Activated B cell treated with CpG ODN at 0.5 μM for 24 hours (primary cell): Measurements from ENCODE around the gene SPTLC3. TPM values are rescaled to one million over a fixed set of nuclear protein-coding genes. Genes with fewer than 3 reads are reported as not detected.

ENCODE experiments used
- ATAC-seq: fragments of 200-7000 bp; cut with Tn5 transposase; one replicate; pipeline ENCODE4 v1.10.0; 2021; ENCODE audit warnings: low read depth, mild to moderate bottlenecking, moderate library complexity
- CTCF ChIA-PET: fragments of 350-600 bp; sonication (Branson Sonifier 250); formaldehyde crosslinking; loops from one replicate; lab custom pipeline; 2021; ENCODE audit warnings: antibody characterized with exemption; lab: Charles Lee
- POLR2A ChIA-PET: fragments of 350-600 bp; sonication (Branson Sonifier 250); formaldehyde crosslinking; loops from one replicate; lab custom pipeline; 2021; ENCODE audit warnings: antibody characterized with exemption; lab: Charles Lee
- DNase-seq: peaks from one replicate; pipeline ENCODE4 v3.0.0; 2022
- H3K27ac Mint-ChIP-seq: one replicate; pipeline ENCODE4 v1.8.0; 2020; ENCODE audit warnings: mixed read lengths
- H3K27me3 Mint-ChIP-seq: one replicate; pipeline ENCODE4 v1.8.0; 2021; ENCODE audit warnings: mixed read lengths
- H3K36me3 Mint-ChIP-seq: one replicate; pipeline ENCODE4 v1.8.0; 2021; ENCODE audit warnings: low read depth, mixed read lengths
- H3K4me1 Mint-ChIP-seq: one replicate; pipeline ENCODE4 v1.8.0; 2021; ENCODE audit warnings: mixed read lengths
- H3K4me3 Mint-ChIP-seq: one replicate; pipeline ENCODE4 v1.8.0; 2020; ENCODE audit warnings: mild to moderate bottlenecking, mixed read lengths
- H3K9me3 Mint-ChIP-seq: one replicate; pipeline ENCODE4 v1.8.0; 2020; ENCODE audit warnings: mixed read lengths
- CTCF ChIP-seq: fragments of 200-600 bp; IDR thresholded peaks from one replicate; pipeline ENCODE4 v1.8.0; 2022; ENCODE audit warnings: antibody characterized with exemption, mild to moderate bottlenecking
- intact Hi-C: fragments of 100-400 bp; cut with micrococcal nuclease; formaldehyde crosslinking; loops from one replicate; pipeline ENCODE4 v1.15.1; 2024
- total RNA-seq: library from RNA; stranded (reverse); gene quantifications from 2 replicates; pipeline ENCODE4 v1.2.3, GENCODE V29; 2022

SPTLC3 gene
- total RNA-seq, result not detected in 2 replicates

- POLR2A ChIA-PET, result no interaction called here
- H3K27me3 Mint-ChIP-seq, result peaks cover 5% of the 10 kb centered on the region
- H3K9me3 Mint-ChIP-seq, result no peaks in the 10 kb centered on the region
- ATAC-seq (peak; percentile 10), DNase-seq (no peak)
- TF ChIP-seq CTCF, result no peak
- H3K4me3 Mint-ChIP-seq, result no peak within 1 kb of the TSS
- no peak within 1 kb of the TSS for H3K27ac Mint-ChIP-seq
- no peaks in the 10 kb centered on the region for H3K36me3 Mint-ChIP-seq
- H3K4me1 Mint-ChIP-seq, result peaks cover 18% of the 10 kb centered on the region
- CTCF ChIA-PET, result no interaction called here
- intact Hi-C loops, result no loop called here
Observed at GRCh38 chr20:13008761-13009681, at the start of gene SPTLC3. TSS of gene SPTLC3 (plus strand) at chr20:13008972. CDS start at chr20:13009268, 296 bp downstream.

GRCh38 chr20:12961725-12962124 lies 47.0 kb upstream of the SPTLC3 start:
- Mint-ChIP-seq H3K4me1 (no peaks in the 10 kb centered on the region), H3K9me3 (no peaks in the 10 kb centered on the region), H3K36me3 (no peaks in the 10 kb centered on the region), H3K4me3 (no peak overlapping the region), H3K27me3 (no peaks in the 10 kb centered on the region), H3K27ac (no peak overlapping the region)
- POLR2A ChIA-PET, result no interaction called here
- ATAC-seq, result no peak
- CTCF ChIA-PET, result no interaction called here
- TF ChIP-seq CTCF, result no peak
- DNase-seq, result no peak
- intact Hi-C loops, result no loop called here

- Mint-ChIP-seq H3K27ac (no peak overlapping the region), H3K4me3 (no peak overlapping the region), H3K9me3 (no peaks in the 10 kb centered on the region), H3K4me1 (no peaks in the 10 kb centered on the region), H3K27me3 (no peaks in the 10 kb centered on the region), H3K36me3 (no peaks in the 10 kb centered on the region)
- TF ChIP-seq CTCF, result no peak
- CTCF ChIA-PET, result no interaction called here
- DNase-seq (no peak), ATAC-seq (no peak)
- intact Hi-C loops, result no loop called here
- POLR2A ChIA-PET, result no interaction called here
Observed at GRCh38 chr20:12962895-12963294, 45.9 kb upstream of the SPTLC3 start.

GRCh38 chr20:12963416-12963815 lies 45.4 kb upstream of the SPTLC3 start:
- ChIA-PET CTCF (no interaction called here), POLR2A (no interaction called here)
- no peak for ATAC-seq
- Mint-ChIP-seq H3K4me1 (no peaks in the 10 kb centered on the region), H3K36me3 (no peaks in the 10 kb centered on the region), H3K27ac (no peak overlapping the region), H3K4me3 (no peak overlapping the region), H3K9me3 (no peaks in the 10 kb centered on the region), H3K27me3 (no peaks in the 10 kb centered on the region)
- TF ChIP-seq CTCF, result no peak
- intact Hi-C loops, result no loop called here
- no peak for DNase-seq

GRCh38 chr20:12965212-12965869 lies 43.4 kb upstream of the SPTLC3 start:
- Mint-ChIP-seq H3K4me3 (no peak overlapping the region), H3K27ac (no peak overlapping the region), H3K36me3 (no peaks in the 10 kb centered on the region), H3K4me1 (no peaks in the 10 kb centered on the region), H3K9me3 (no peaks in the 10 kb centered on the region), H3K27me3 (no peaks in the 10 kb centered on the region)
- intact Hi-C loops, result no loop called here
- DNase-seq (no peak), ATAC-seq (no peak)
- TF ChIP-seq CTCF, result no peak
- CTCF ChIA-PET, result no interaction called here
- POLR2A ChIA-PET, result no interaction called here
